ENCODE measurements around the gene MAP3K3. TPM values are rescaled to one million over a fixed set of nuclear protein-coding genes. Genes with fewer than 3 reads are reported as not detected.
A peak's percentile ranks its signal among the peaks of the same experiment; 100 is the strongest.

MAP3K3 gene
- total RNA-seq, 1 experiment from 2014 or later, result 24.3 TPM

- H3K27ac ChIP-seq (ENCODE audit: insufficient read length, low read depth, low read length), result no peak overlapping the region
- Mint-ChIP-seq H3K9me3 (no peaks in the 10 kb centered on the region), H3K4me1 (peaks cover 19 to 22% of the 10 kb centered on the region in 2 experiments), H3K27ac (peak overlapping the region in 1 of 3 experiments; percentile 36; a peak in 1 of 7 replicates), H3K36me3 (ENCODE audit: insufficient read depth in 1 of 3, low read depth in 3 of 3) (peaks cover under 1 to 19% (median 8%) of the 10 kb centered on the region in 3 experiments; a peak in 4 of 7 replicates), H3K27me3 (ENCODE audit: low read depth) (no peaks in the 10 kb centered on the region), H3K4me3 (no peak overlapping the region)
- H3K9ac ChIP-seq (ENCODE audit: extremely low read depth, insufficient read length, low read length), result no peak overlapping the region
- H2BK20ac ChIP-seq (ENCODE audit: low read depth, low read length, poor library complexity, severe bottlenecking), result no peak overlapping the region
- no peak overlapping the region for H2AK5ac ChIP-seq (ENCODE audit: insufficient read length, low read length)
- H4K91ac ChIP-seq (ENCODE audit: insufficient read length, low read depth, low read length), result no peak overlapping the region
- H4K20me1 ChIP-seq (ENCODE audit: control insufficient read depth, insufficient read depth, insufficient read length), result no peaks in the 10 kb centered on the region
- H3K79me2 ChIP-seq (ENCODE audit: insufficient read depth, low read length), result no peaks in the 10 kb centered on the region
- no peak overlapping the region for H3K23ac ChIP-seq (ENCODE audit: insufficient read length, low read depth, low read length)
- H3K14ac ChIP-seq (ENCODE audit: insufficient read depth, low read length), result no peak overlapping the region
- no peak overlapping the region for H4K8ac ChIP-seq (replicated peaks; ENCODE audit: insufficient read length, low read depth, low read length)
- H3T11ph ChIP-seq (ENCODE audit: low read length), result no peak overlapping the region
- no peak for TF ChIP-seq CTCF (conservative IDR thresholded peaks at IDR 0.05)
- H2BK5ac ChIP-seq (ENCODE audit: insufficient read length, low read length), result no peak overlapping the region
- H2BK15ac ChIP-seq (ENCODE audit: low read depth, low read length), result no peak overlapping the region
- peaks cover 4% of the 10 kb centered on the region; the same call in 1 of the 2 replicates for H3K4me1 ChIP-seq (ENCODE audit: insufficient read depth, low read length)
- H2BK12ac ChIP-seq (ENCODE audit: insufficient read length, low read depth, low read length), result no peak overlapping the region
- no peak overlapping the region for H3K4me2 ChIP-seq (ENCODE audit: insufficient read depth, insufficient read length, low read length)
- no peaks in the 10 kb centered on the region for H3K23me2 ChIP-seq (ENCODE audit: insufficient read length, low read depth, low read length, poor library complexity, severe bottlenecking)
- H3K56ac ChIP-seq (ENCODE audit: insufficient read length, low read depth, low read length), result no peak overlapping the region
- no peak for DNase-seq
- no CpG with 5 or more reads among the region's 4 CpGs for WGBS (ENCODE audit: extremely low coverage, insufficient read length, low lambda C conversion rate)
- H3K4ac ChIP-seq (ENCODE audit: low read depth, low read length), result no peak overlapping the region
- H3K18ac ChIP-seq (ENCODE audit: insufficient read length, low read depth, low read length), result no peak overlapping the region
- H2BK120ac ChIP-seq (ENCODE audit: low read depth, low read length, poor library complexity, severe bottlenecking), result no peak overlapping the region
- H2AFZ ChIP-seq (ENCODE audit: low read length), result no peak overlapping the region
- H3K9me3 ChIP-seq (ENCODE audit: control insufficient read depth, low read depth, low read length), result no peaks in the 10 kb centered on the region
- no peaks in the 10 kb centered on the region for H3K27me3 ChIP-seq (ENCODE audit: insufficient read depth, low read length)
- H4K5ac ChIP-seq (ENCODE audit: insufficient read length, low read depth, low read length), result no peak overlapping the region
- H3K79me1 ChIP-seq (ENCODE audit: insufficient read depth, low read depth, low read length, poor library complexity, severe bottlenecking), result peaks cover 3% of the 10 kb centered on the region
Observed at GRCh38 chr17:63647065-63647725, 25.0 kb downstream of the MAP3K3 start.
